ENCODE results near the gene F11. TPM values are rescaled to one million over a fixed set of nuclear protein-coding genes. Genes with fewer than 3 reads are reported as not detected.
A peak's percentile ranks its signal among the peaks of the same experiment; 100 is the strongest.

F11 gene
- total and polyA plus RNA-seq, 2 experiments from 2014 or later: 0.74 to 2.1 TPM

DNA sequence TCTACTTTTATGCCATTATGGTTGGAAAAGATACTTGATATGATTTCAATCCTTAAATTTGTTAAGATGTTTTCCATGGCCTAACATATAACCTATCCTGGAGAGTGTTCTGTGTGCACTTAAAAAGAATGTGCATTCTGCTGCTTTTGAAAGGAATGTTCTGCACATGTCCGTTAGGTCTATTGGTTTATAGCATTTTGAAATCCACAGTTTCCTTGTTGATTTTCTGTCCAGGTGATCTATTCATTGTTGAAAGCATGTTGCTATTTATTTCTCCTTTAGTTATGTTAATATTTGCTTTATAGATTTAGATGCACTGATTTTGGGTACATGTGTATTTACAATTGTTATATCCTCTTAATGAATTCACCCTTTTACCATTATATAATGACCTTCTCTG is 44.4 kb upstream of the F11 start:
- Histone ChIP-seq H3K9me2 (ENCODE audit: insufficient read depth) (peaks cover 15% of the 10 kb centered on the region), H3K4me2 (no peak overlapping the region), H3K4me3 (no peak overlapping the region), H3K79me2 (replicated peaks; ENCODE audit: insufficient read depth) (no peaks in the 10 kb centered on the region), H4K20me1 (replicated peaks; ENCODE audit: insufficient read depth) (no peaks in the 10 kb centered on the region), H3K36me3 (ENCODE audit: insufficient read depth) (peaks cover 24% of the 10 kb centered on the region), H3K4me1 (ENCODE audit: insufficient read depth) (0 out of 2 replicates have a peak, but pooled peaks cover 5% of the 10 kb centered on the region), H3F3A (replicated peaks; ENCODE audit: low read depth) (no peaks in the 10 kb centered on the region), H3K27me3 (ENCODE audit: insufficient read depth) (no peaks in the 10 kb centered on the region), H2AFZ (no peak overlapping the region), H3K27ac (ENCODE audit: low read depth) (no peak overlapping the region)
- Mint-ChIP-seq H3K9me3 (peaks cover 48% of the 10 kb centered on the region), H3K27ac (no peak overlapping the region), H3K4me1 (peaks cover 14% of the 10 kb centered on the region; the same call in 2 of the 3 replicates), H3K36me3 (ENCODE audit: low read depth) (peaks cover 40% of the 10 kb centered on the region), H3K4me3 (no peak overlapping the region), H3K27me3 (ENCODE audit: insufficient read depth, low read depth, poor library complexity) (peaks cover 4% of the 10 kb centered on the region)
- TF ChIP-seq POLR2AphosphoS5 (IDR thresholded peaks at IDR 0.05; ENCODE audit: low read depth) (no peak), ZNF331 (CRISPR knock-in tag; IDR thresholded peaks at IDR 0.05; ENCODE audit: low read depth) (no peak), ZNF114 (CRISPR knock-in tag; IDR thresholded peaks at IDR 0.05) (no peak), EZH2 (IDR thresholded peaks at IDR 0.05; ENCODE audit: low read depth, unreplicated experiment) (no peak)
- TF ChIP-seq, protein P1, sequence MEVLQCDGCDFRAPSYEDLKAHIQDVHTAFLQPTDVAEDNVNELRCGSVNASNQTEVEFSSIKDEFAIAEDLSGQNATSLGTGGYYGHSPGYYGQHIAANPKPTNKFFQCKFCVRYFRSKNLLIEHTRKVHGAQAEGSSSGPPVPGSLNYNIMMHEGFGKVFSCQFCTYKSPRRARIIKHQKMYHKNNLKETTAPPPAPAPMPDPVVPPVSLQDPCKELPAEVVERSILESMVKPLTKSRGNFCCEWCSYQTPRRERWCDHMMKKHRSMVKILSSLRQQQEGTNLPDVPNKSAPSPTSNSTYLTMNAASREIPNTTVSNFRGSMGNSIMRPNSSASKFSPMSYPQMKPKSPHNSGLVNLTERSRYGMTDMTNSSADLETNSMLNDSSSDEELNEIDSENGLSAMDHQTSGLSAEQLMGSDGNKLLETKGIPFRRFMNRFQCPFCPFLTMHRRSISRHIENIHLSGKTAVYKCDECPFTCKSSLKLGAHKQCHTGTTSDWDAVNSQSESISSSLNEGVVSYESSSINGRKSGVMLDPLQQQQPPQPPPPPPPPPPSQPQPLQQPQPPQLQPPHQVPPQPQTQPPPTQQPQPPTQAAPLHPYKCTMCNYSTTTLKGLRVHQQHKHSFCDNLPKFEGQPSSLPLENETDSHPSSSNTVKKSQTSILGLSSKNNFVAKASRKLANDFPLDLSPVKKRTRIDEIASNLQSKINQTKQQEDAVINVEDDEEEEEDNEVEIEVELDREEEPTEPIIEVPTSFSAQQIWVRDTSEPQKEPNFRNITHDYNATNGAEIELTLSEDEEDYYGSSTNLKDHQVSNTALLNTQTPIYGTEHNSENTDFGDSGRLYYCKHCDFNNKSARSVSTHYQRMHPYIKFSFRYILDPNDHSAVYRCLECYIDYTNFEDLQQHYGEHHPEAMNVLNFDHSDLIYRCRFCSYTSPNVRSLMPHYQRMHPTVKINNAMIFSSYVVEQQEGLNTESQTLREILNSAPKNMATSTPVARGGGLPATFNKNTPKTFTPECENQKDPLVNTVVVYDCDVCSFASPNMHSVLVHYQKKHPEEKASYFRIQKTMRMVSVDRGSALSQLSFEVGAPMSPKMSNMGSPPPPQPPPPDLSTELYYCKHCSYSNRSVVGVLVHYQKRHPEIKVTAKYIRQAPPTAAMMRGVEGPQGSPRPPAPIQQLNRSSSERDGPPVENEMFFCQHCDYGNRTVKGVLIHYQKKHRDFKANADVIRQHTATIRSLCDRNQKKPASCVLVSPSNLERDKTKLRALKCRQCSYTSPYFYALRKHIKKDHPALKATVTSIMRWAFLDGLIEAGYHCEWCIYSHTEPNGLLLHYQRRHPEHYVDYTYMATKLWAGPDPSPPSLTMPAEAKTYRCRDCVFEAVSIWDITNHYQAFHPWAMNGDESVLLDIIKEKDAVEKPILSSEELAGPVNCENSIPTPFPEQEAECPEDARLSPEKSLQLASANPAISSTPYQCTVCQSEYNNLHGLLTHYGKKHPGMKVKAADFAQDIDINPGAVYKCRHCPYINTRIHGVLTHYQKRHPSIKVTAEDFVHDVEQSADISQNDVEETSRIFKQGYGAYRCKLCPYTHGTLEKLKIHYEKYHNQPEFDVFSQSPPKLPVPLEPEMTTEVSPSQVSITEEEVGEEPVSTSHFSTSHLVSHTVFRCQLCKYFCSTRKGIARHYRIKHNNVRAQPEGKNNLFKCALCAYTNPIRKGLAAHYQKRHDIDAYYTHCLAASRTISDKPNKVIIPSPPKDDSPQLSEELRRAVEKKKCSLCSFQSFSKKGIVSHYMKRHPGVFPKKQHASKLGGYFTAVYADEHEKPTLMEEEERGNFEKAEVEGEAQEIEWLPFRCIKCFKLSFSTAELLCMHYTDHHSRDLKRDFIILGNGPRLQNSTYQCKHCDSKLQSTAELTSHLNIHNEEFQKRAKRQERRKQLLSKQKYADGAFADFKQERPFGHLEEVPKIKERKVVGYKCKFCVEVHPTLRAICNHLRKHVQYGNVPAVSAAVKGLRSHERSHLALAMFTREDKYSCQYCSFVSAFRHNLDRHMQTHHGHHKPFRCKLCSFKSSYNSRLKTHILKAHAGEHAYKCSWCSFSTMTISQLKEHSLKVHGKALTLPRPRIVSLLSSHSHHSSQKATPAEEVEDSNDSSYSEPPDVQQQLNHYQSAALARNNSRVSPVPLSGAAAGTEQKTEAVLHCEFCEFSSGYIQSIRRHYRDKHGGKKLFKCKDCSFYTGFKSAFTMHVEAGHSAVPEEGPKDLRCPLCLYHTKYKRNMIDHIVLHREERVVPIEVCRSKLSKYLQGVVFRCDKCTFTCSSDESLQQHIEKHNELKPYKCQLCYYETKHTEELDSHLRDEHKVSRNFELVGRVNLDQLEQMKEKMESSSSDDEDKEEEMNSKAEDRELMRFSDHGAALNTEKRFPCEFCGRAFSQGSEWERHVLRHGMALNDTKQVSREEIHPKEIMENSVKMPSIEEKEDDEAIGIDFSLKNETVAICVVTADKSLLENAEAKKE (CRISPR knock-in tag; IDR thresholded peaks at IDR 0.05): no peak
- no peak for ATAC-seq
- no peak for DNase-seq (ENCODE audit: low spot score)

DNA sequence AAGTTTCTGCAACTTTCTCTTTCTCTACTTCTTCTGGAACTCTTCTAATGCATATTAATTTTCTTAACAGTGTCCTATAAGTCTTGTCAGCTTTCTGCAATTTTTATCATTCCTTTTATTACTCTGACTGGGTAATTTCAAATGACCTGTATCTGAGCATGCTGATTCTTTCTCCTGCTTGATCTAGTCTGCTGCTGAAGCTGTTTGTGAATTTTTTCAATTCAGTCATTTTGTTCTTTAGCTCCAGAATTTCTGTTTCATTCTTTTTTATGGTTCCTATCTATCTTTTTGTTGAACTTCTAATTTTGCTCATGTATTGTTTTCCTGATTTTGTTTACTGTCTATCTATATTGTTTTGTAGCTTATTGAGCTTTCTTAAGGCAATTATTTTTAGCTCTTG is 40.1 kb upstream of the F11 start:
- ATAC-seq (no peak), DNase-seq (ENCODE audit: low spot score) (no peak)
- no peak overlapping the region for H2AFZ ChIP-seq
- peak overlapping the region; percentile 18; the same call in 1 of the 2 replicates for H3K27ac ChIP-seq (ENCODE audit: low read depth)
- H3K4me3 ChIP-seq: no peak overlapping the region
- no peak overlapping the region for H3K4me2 ChIP-seq
- no peaks in the 10 kb centered on the region for H3F3A ChIP-seq (replicated peaks; ENCODE audit: low read depth)
- Mint-ChIP-seq H3K36me3 (ENCODE audit: low read depth) (peaks cover 46% of the 10 kb centered on the region), H3K4me3 (no peak overlapping the region), H3K4me1 (peaks cover 23% of the 10 kb centered on the region; the same call in 2 of the 3 replicates), H3K27me3 (ENCODE audit: insufficient read depth, low read depth, poor library complexity) (peaks cover 4% of the 10 kb centered on the region), H3K27ac (no peak overlapping the region; the same call in 1 of the 2 replicates), H3K9me3 (peaks cover 54% of the 10 kb centered on the region)
- H3K27me3 ChIP-seq (ENCODE audit: insufficient read depth): no peaks in the 10 kb centered on the region
- no peak for TF ChIP-seq POLR2AphosphoS5 (IDR thresholded peaks at IDR 0.05; ENCODE audit: low read depth)
- peak; percentile 11; the same call in 1 of the 2 replicates for TF ChIP-seq NANOG (IDR thresholded peaks at IDR 0.05; ENCODE audit: borderline replicate concordance)
- H3K9me2 ChIP-seq (ENCODE audit: insufficient read depth): peaks cover 3% of the 10 kb centered on the region; the same call in 1 of the 2 replicates
- no peaks in the 10 kb centered on the region for H3K79me2 ChIP-seq (replicated peaks; ENCODE audit: insufficient read depth)
- 0 out of 2 replicates have a peak, but pooled peaks cover 14% of the 10 kb centered on the region for H3K4me1 ChIP-seq (ENCODE audit: insufficient read depth)
- H3K36me3 ChIP-seq (ENCODE audit: insufficient read depth): peaks cover 24% of the 10 kb centered on the region
- no peaks in the 10 kb centered on the region for H4K20me1 ChIP-seq (replicated peaks; ENCODE audit: insufficient read depth)

All from GM23338 (cell line).